H1 (cell line): ENCODE results near the gene EFCAB13. TPM values are rescaled to one million over a fixed set of nuclear protein-coding genes. Genes with fewer than 3 reads are reported as not detected.

ENCODE experiments used
- CTCF ChIA-PET: fragments of 300-600 bp; sonication (Branson Sonifier 250); formaldehyde crosslinking; loops from one replicate; lab custom pipeline; 2021; ENCODE audit not compliant: partially characterized antibody; lab: Charles Lee
- POLR2A ChIA-PET: fragments of 300-600 bp; sonication (Branson Sonifier 250); formaldehyde crosslinking; loops from one replicate; lab custom pipeline; 2021; ENCODE audit warnings: inconsistent platforms; ENCODE audit not compliant: partially characterized antibody; lab: Charles Lee
- DNase-seq, 2 experiments: peaks; one replicate each; pipeline versions ENCODE4 v3.0.0 to v3.0.0-alpha.2; 2010 to 2022; ENCODE audit warnings: low spot score in 2 of 2, low read depth in 1 of 2, mixed read lengths in 1 of 2
- FAIRE-seq: peaks from 2 replicates; lab custom pipeline; 2011; peaks lifted over from hg19 to GRCh38; lab: Jason Lieb, UNC
- H2AFZ ChIP-seq: 2 replicates; pipeline ENCODE4 v1.8.1; 2012; ENCODE audit warnings: low read length, inconsistent platforms
- H2AK5ac ChIP-seq: 2 replicates; pipeline ENCODE4 v1.6.1; 2013; ENCODE audit warnings: low read depth, low read length
- H2BK120ac ChIP-seq: replicated peaks from 2 replicates; pipeline ENCODE3; 2013; ENCODE audit warnings: low read depth, low read length, inconsistent platforms
- H2BK12ac ChIP-seq: 2 replicates; pipeline ENCODE4 v1.6.1; 2013; ENCODE audit warnings: low read depth, low read length
- H2BK15ac ChIP-seq: 2 replicates; pipeline ENCODE4 v1.6.1; 2013; ENCODE audit warnings: low read length
- H2BK20ac ChIP-seq: 2 replicates; pipeline ENCODE4 v1.6.1; 2013; ENCODE audit warnings: low read length
- H2BK5ac ChIP-seq: 2 replicates; pipeline ENCODE4 v1.6.1; 2013; ENCODE audit warnings: low read depth, low read length
- H3K14ac ChIP-seq: 2 replicates; pipeline ENCODE4 v1.6.1; 2013; ENCODE audit warnings: inconsistent platforms; ENCODE audit not compliant: insufficient read length
- H3K18ac ChIP-seq: 2 replicates; pipeline ENCODE4 v1.6.1; 2013; ENCODE audit warnings: low read length; ENCODE audit errors: extremely low read depth
- H3K23ac ChIP-seq: 2 replicates; pipeline ENCODE4 v1.6.1; 2013; ENCODE audit warnings: inconsistent platforms; ENCODE audit not compliant: insufficient read length
- H3K23me2 ChIP-seq: 2 replicates; pipeline ENCODE4 v1.6.1; 2013; ENCODE audit warnings: low read depth, low read length
- H3K27ac ChIP-seq: 2 replicates; pipeline ENCODE4 v1.6.1; 2011; ENCODE audit warnings: low read depth, low read length, inconsistent platforms
- H3K27me3 ChIP-seq, 4 experiments: replicated peaks in 1 of 4; 1 replicate in 1 of 4; 2 replicates in 3 of 4; pipeline versions ENCODE4 v1.6.1 to v1.8.1; 2011 to 2013; ENCODE audit warnings: low read length in 3 of 4, mild to moderate bottlenecking in 3 of 4, inconsistent platforms in 2 of 4, mixed read lengths in 2 of 4, moderate library complexity in 1 of 4; ENCODE audit not compliant: control insufficient read depth in 3 of 4, insufficient read depth in 3 of 4; ENCODE audit errors: extremely low read depth in 1 of 4
- H3K36me3 ChIP-seq, 4 experiments: 2 replicates each; pipeline versions ENCODE4 v1.6.1 to v1.8.1; 2011 to 2013; ENCODE audit warnings: mild to moderate bottlenecking in 4 of 4, low read length in 3 of 4, moderate library complexity in 2 of 4, control low read depth in 1 of 4, inconsistent platforms in 1 of 4; ENCODE audit not compliant: insufficient read depth in 4 of 4, control insufficient read depth in 2 of 4
- H3K4ac ChIP-seq: replicated peaks from 2 replicates; pipeline ENCODE3; 2013; ENCODE audit warnings: low read length, low read depth, mixed read lengths, inconsistent platforms; ENCODE audit not compliant: insufficient read length
- H3K4me1 ChIP-seq, 4 experiments: replicated peaks in 1 of 4; 1 replicate in 1 of 4; 2 replicates in 3 of 4; pipeline versions ENCODE4 v1.6.1 to v1.8.1; 2011 to 2013; ENCODE audit warnings: low read length in 3 of 4, inconsistent platforms in 2 of 4, mixed read lengths in 1 of 4; ENCODE audit not compliant: insufficient read depth in 4 of 4, control insufficient read depth in 3 of 4
- H3K4me2 ChIP-seq, 2 experiments: 2 replicates each; pipeline versions ENCODE4 v1.6.1 to v1.8.1; 2011 to 2013; ENCODE audit warnings: low read depth in 2 of 2, low read length in 2 of 2, control low read depth in 1 of 2, inconsistent platforms in 1 of 2, mild to moderate bottlenecking in 1 of 2; ENCODE audit not compliant: insufficient read depth in 1 of 2
- H3K4me3 ChIP-seq, 4 experiments: fragments of 200-600, 300-600 bp in 1 of 4; sonication (generic), shearing (Covaris generic), sonication (Bioruptor Twin) in 1 of 4; 2 replicates each; pipeline versions ENCODE4 v1.5.1 to v1.8.1; 2011 to 2016; ENCODE audit warnings: low read length in 4 of 4, low read depth in 3 of 4, control low read depth in 2 of 4, inconsistent platforms in 2 of 4, mild to moderate bottlenecking in 2 of 4, mixed read lengths in 1 of 4, moderate library complexity in 1 of 4; ENCODE audit not compliant: insufficient read depth in 2 of 4; ENCODE audit errors: extremely low read depth in 1 of 4
- H3K56ac ChIP-seq: replicated peaks from 2 replicates; pipeline ENCODE3; 2013; ENCODE audit warnings: low read depth, mild to moderate bottlenecking, mixed read lengths, low read length, inconsistent platforms; ENCODE audit not compliant: insufficient read length
- H3K79me1 ChIP-seq: 2 replicates; pipeline ENCODE4 v1.6.1; 2013; ENCODE audit warnings: low read depth, low read length, control low read depth
- H3K79me2 ChIP-seq, 2 experiments: 2 replicates each; pipeline versions ENCODE4 v1.6.1 to v1.8.1; 2012 to 2013; ENCODE audit warnings: low read length in 2 of 2, mild to moderate bottlenecking in 2 of 2, inconsistent platforms in 1 of 2; ENCODE audit not compliant: insufficient read depth in 2 of 2, control insufficient read depth in 1 of 2
- H3K9ac ChIP-seq, 4 experiments: replicated peaks in 1 of 4; 1 replicate in 1 of 4; 2 replicates in 3 of 4; pipeline versions ENCODE4 v1.6.1 to v1.8.1; 2011 to 2013; ENCODE audit warnings: low read depth in 3 of 4, low read length in 3 of 4, control low read depth in 2 of 4, mild to moderate bottlenecking in 2 of 4, moderate library complexity in 2 of 4, inconsistent platforms in 1 of 4; ENCODE audit errors: extremely low read depth in 1 of 4
- H3K9me3 ChIP-seq, 2 experiments: 2 replicates each; pipeline versions ENCODE4 v1.6.1 to v1.8.1; 2012 to 2013; ENCODE audit warnings: mild to moderate bottlenecking in 2 of 2, moderate library complexity in 2 of 2, control low read depth in 1 of 2, inconsistent platforms in 1 of 2, low read depth in 1 of 2, low read length in 1 of 2, mixed read lengths in 1 of 2; ENCODE audit not compliant: insufficient read depth in 2 of 2
- H4K20me1 ChIP-seq, 2 experiments: replicated peaks in 1 of 2; 2 replicates each; pipeline versions ENCODE3 to v1.8.1; 2011 to 2013; ENCODE audit warnings: inconsistent platforms in 2 of 2, low read length in 2 of 2, mild to moderate bottlenecking in 1 of 2; ENCODE audit not compliant: insufficient read depth in 2 of 2, control insufficient read depth in 1 of 2
- H4K5ac ChIP-seq: 2 replicates; pipeline ENCODE4 v1.6.1; 2013; ENCODE audit warnings: low read length, low read depth, mixed read lengths, inconsistent platforms; ENCODE audit not compliant: insufficient read length
- H4K8ac ChIP-seq: 2 replicates; pipeline ENCODE4 v1.8.0; 2013; ENCODE audit warnings: mild to moderate bottlenecking, moderate library complexity, low read length, inconsistent platforms; ENCODE audit not compliant: insufficient read depth; ENCODE audit errors: extremely low read depth
- H4K91ac ChIP-seq: replicated peaks from 2 replicates; pipeline ENCODE3; 2013; ENCODE audit warnings: low read length, mixed read lengths, inconsistent platforms; ENCODE audit not compliant: insufficient read length
- ASH2L ChIP-seq: fragments of 200-600, 300-600 bp; sonication (generic); IDR thresholded peaks from one replicate; pipeline ENCODE4 v1.7.1; 2017; ENCODE audit warnings: low read length
- ATF3 ChIP-seq: IDR thresholded peaks from 2 replicates; pipeline ENCODE4 v1.6.1; 2011; ENCODE audit warnings: low read depth, mild to moderate bottlenecking, low read length; ENCODE audit not compliant: insufficient read depth
- BCL11A ChIP-seq, 2 experiments: IDR thresholded peaks; one replicate each; pipeline ENCODE4 v1.6.1; 2011; ENCODE audit warnings: low read depth in 2 of 2, low read length in 2 of 2, mild to moderate bottlenecking in 2 of 2
- BRCA1 ChIP-seq: IDR thresholded peaks from 2 replicates; pipeline ENCODE4 v1.6.1; 2012; ENCODE audit warnings: low read depth, low read length, improper control_type of control experiment
- KDM5A ChIP-seq: fragments of 200-600 bp; IDR thresholded peaks from 2 replicates; pipeline ENCODE4 v1.7.1; 2012; ENCODE audit warnings: mild to moderate bottlenecking, low read length, inconsistent platforms, mixed read lengths
- MAFK ChIP-seq: IDR thresholded peaks from 2 replicates; pipeline ENCODE4 v1.6.1; 2012; ENCODE audit warnings: low read depth, mild to moderate bottlenecking, improper control_type of control experiment, low read length
- SP2 ChIP-seq: IDR thresholded peaks from 2 replicates; pipeline ENCODE4 v1.6.1; 2012; ENCODE audit warnings: mild to moderate bottlenecking, low read length, inconsistent platforms
- SRF ChIP-seq: IDR thresholded peaks from 2 replicates; pipeline ENCODE4 v1.6.1; 2011; ENCODE audit warnings: mild to moderate bottlenecking, low read depth, low read length, moderate library complexity
- TEAD4 ChIP-seq: IDR thresholded peaks from 2 replicates; pipeline ENCODE4 v1.6.1; 2012; ENCODE audit warnings: low read depth, low read length, inconsistent platforms, mixed read lengths
- WGBS, 2 experiments: shearing (Covaris generic) in 1 of 2; methylation state at CpG; one replicate each; pipeline versions ENCODE4 v1.1.6 to v1.1.7; 2013 to 2015; ENCODE audit warnings: low lambda C conversion rate in 2 of 2, mixed read lengths in 2 of 2, inconsistent platforms in 1 of 2, low coverage in 1 of 2, missing lambda C conversion rate in 1 of 2; ENCODE audit not compliant: insufficient replicate concordance in 2 of 2, insufficient coverage in 1 of 2, insufficient read length in 1 of 2; ENCODE audit errors: extremely low coverage in 1 of 2, missing lambda C conversion rate in 1 of 2; 5-methylcytosine and 5-hydroxymethylcytosine counted together
- polyA plus RNA-seq, 7 experiments: library from polyadenylated mRNA; depleted of rRNA in 3 of 7; stranded (reverse) in 5 of 7; unstranded in 2 of 7; fragments of >200 nt in 5 of 7; fragments of 200-250 nt in 2 of 7; gene quantifications; 1 replicate in 5 of 7; 2 replicates in 1 of 7; 4 replicates in 1 of 7; pipeline versions ENCODE4 v1.2.1 to v1.2.3, GENCODE V29; 2011 to 2013; ENCODE audit warnings: missing spikeins in 2 of 7, mixed read lengths in 2 of 7
- total RNA-seq: library from RNA; stranded (reverse); fragmentation: NEBNext Ultra II Directional; extraction: Animal tissue kit (Norgen Biotek cat#: 25700); gene quantifications from 2 replicates; pipeline ENCODE4 v1.2.1, GENCODE V29; 2021

Gene EFCAB13
- total and polyA plus RNA-seq, 2 of the 8 experiments (the other 6 are each of a cell fraction or from before 2014, with no cell fraction given) = 0.12 to 2.0 TPM

- Histone ChIP-seq H4K5ac (no peak overlapping the region), H3K14ac (no peak overlapping the region), H4K8ac (no peak overlapping the region), H3K23me2 (no peaks in the 10 kb centered on the region), H4K20me1 (no peaks in the 10 kb centered on the region), H3K56ac (no peak overlapping the region), H3K4me2 (no peak overlapping the region), H3K36me3 (peaks cover 0 to 12% (median 3%) of the 10 kb centered on the region in 4 experiments; a peak in 3 of 8 replicates), H2BK20ac (no peak overlapping the region), H2AFZ (no peak overlapping the region), H2BK12ac (no peak overlapping the region), H3K18ac (no peak overlapping the region), H3K4me1 (no peaks in the 10 kb centered on the region), H4K91ac (no peak overlapping the region), H2BK5ac (no peak overlapping the region), H2BK15ac (no peak overlapping the region)
- CTCF ChIA-PET = no interaction called here
- FAIRE-seq = no peak
- TF ChIP-seq ASH2L (no peak), SRF (no peak), BRCA1 (no peak), SP2 (no peak), TEAD4 (no peak), MAFK (no peak), ATF3 (no peak), BCL11A (IDR thresholded peaks at IDR 0.05; ENCODE audit: low read depth in 2 of 2, low read length in 2 of 2) (no peak), KDM5A (no peak)
- TF ChIP-seq, all 59 proteins: peak for 0
- H3K4ac ChIP-seq = no peak overlapping the region
- WGBS, 2 experiments = 93% methylated on average over 5 of the region's 5 CpGs; no CpG with 5 or more reads in 1 of the 2 experiments
- no peak overlapping the region for H2BK120ac ChIP-seq
- H3K9me3 ChIP-seq = no peaks in the 10 kb centered on the region
- H3K23ac ChIP-seq = no peak overlapping the region
- no peaks in the 10 kb centered on the region for H3K27me3 ChIP-seq
- DNase-seq = no peak
- no peak overlapping the region for H3K27ac ChIP-seq
- H2AK5ac ChIP-seq = no peak overlapping the region
- H3K4me3 ChIP-seq = no peak overlapping the region
- POLR2A ChIA-PET = no interaction called here
- H3K79me2 ChIP-seq = no peaks in the 10 kb centered on the region
- no peaks in the 10 kb centered on the region for H3K79me1 ChIP-seq
- no peak overlapping the region for H3K9ac ChIP-seq
Measured at GRCh38 chr17:47470836-47471235, 147.1 kb downstream of the EFCAB13 start.
